T-cell (primary cell): Measurements from ENCODE around the gene FMN2. TPM values are rescaled to one million over a fixed set of nuclear protein-coding genes. Genes with fewer than 3 reads are reported as not detected.

Experiments
- ATAC-seq, 4 experiments: fragments of 200-7000 bp in 3 of 4; fragments of 150-1000 bp in 1 of 4; cut with Tn5 transposase; replicated peaks in 1 of 4; 1 replicate in 3 of 4; 2 replicates in 1 of 4; pipeline ENCODE4 v1.10.0; 2021; ENCODE audit warnings: moderate library complexity in 3 of 4, mild to moderate bottlenecking in 2 of 4, moderate number of reproducible peaks in 1 of 4
- CTCF ChIA-PET, 2 donors: fragments of 300-600 bp; sonication (Branson Sonifier 250); formaldehyde crosslinking; loops; one replicate each; lab custom pipeline; 2022; ENCODE audit warnings: antibody characterized with exemption in 2 of 2; lab: Charles Lee
- POLR2A ChIA-PET, 2 donors: fragments of 300-600 bp; sonication (Branson Sonifier 250); formaldehyde crosslinking; loops; one replicate each; lab custom pipeline; 2022; ENCODE audit warnings: antibody characterized with exemption in 2 of 2; lab: Charles Lee
- DNase-seq, 35 experiments: peaks; one replicate each; pipeline versions ENCODE4 v3.0.0 to v3.0.0-alpha.2; 2013 to 2023
- H3K27ac ChIP-seq: one replicate; pipeline ENCODE4 v1.5.1; 2013; ENCODE audit warnings: low read length
- H3K27me3 ChIP-seq, 2 experiments: replicated peaks in 1 of 2; 1 replicate in 1 of 2; 2 replicates in 1 of 2; pipeline versions ENCODE4 v1.6.1 to v1.7.0; 2013; ENCODE audit warnings: low read length in 1 of 2, mixed read lengths in 1 of 2; ENCODE audit not compliant: control insufficient read depth in 2 of 2, insufficient read depth in 2 of 2; ENCODE audit errors: extremely low read depth in 1 of 2
- H3K36me3 ChIP-seq, 2 donors: 1 replicate in 1 of 2; 2 replicates in 1 of 2; pipeline versions ENCODE4 v1.6.1 to v1.7.0; 2013; ENCODE audit warnings: low read length in 1 of 2; ENCODE audit not compliant: control insufficient read depth in 2 of 2, insufficient read depth in 1 of 2; ENCODE audit errors: extremely low read depth in 1 of 2
- H3K4me1 ChIP-seq, 2 experiments: 1 replicate in 1 of 2; 2 replicates in 1 of 2; pipeline versions ENCODE4 v1.6.1 to v1.7.0; 2013; ENCODE audit warnings: low read length in 2 of 2, mixed read lengths in 1 of 2; ENCODE audit not compliant: insufficient read depth in 2 of 2, control insufficient read depth in 1 of 2; ENCODE audit errors: extremely low read depth in 1 of 2
- H3K4me3 ChIP-seq, 2 donors: 1 replicate in 1 of 2; 2 replicates in 1 of 2; pipeline versions ENCODE4 v1.5.1 to v1.7.0; 2013; ENCODE audit warnings: mild to moderate bottlenecking in 2 of 2, low read length in 1 of 2, moderate library complexity in 1 of 2; ENCODE audit not compliant: control insufficient read depth in 1 of 2; ENCODE audit errors: extremely low read depth in 1 of 2
- H3K9me3 ChIP-seq: 2 replicates; pipeline ENCODE4 v1.7.0; 2013
- H3K27ac Mint-ChIP-seq, 2 donors: one replicate each; pipeline ENCODE4 v1.8.0; 2020 to 2021; ENCODE audit warnings: mild to moderate bottlenecking in 2 of 2, mixed read lengths in 2 of 2
- H3K27me3 Mint-ChIP-seq, 2 donors: one replicate each; pipeline ENCODE4 v1.8.0; 2021 to 2022; ENCODE audit warnings: mixed read lengths in 2 of 2
- H3K36me3 Mint-ChIP-seq: one replicate; pipeline ENCODE4 v1.8.0; 2021; ENCODE audit warnings: mixed read lengths
- H3K4me1 Mint-ChIP-seq, 3 donors: one replicate each; pipeline ENCODE4 v1.8.0; 2020 to 2022; ENCODE audit warnings: mixed read lengths in 3 of 3, mild to moderate bottlenecking in 1 of 3
- H3K4me3 Mint-ChIP-seq, 3 donors: one replicate each; pipeline ENCODE4 v1.8.0; 2020 to 2022; ENCODE audit warnings: mild to moderate bottlenecking in 3 of 3, mixed read lengths in 3 of 3, moderate library complexity in 3 of 3
- H3K9me3 Mint-ChIP-seq, 3 donors: one replicate each; pipeline ENCODE4 v1.8.0; 2020 to 2022; ENCODE audit warnings: mixed read lengths in 3 of 3
- WGBS: methylation state at CpG from one replicate; pipeline ENCODE4 v1.1.5; 2013; ENCODE audit warnings: missing lambda C conversion rate; ENCODE audit not compliant: insufficient coverage; 5-methylcytosine and 5-hydroxymethylcytosine counted together
- total RNA-seq, 35 experiments: library from RNA in 6 of 35; stranded (reverse) in 6 of 35; fragments of 120-200 nt in 1 of 35; gene quantifications; one replicate each; pipeline versions ENCODE4 v1.2.1 to v1.2.4 and lab custom pipeline; 2013 to 2026

FMN2 gene
- total RNA-seq, 5 donors from 2014 or later (not counting 1 experiment from before 2014, with no cell fraction given): not detected

DNA sequence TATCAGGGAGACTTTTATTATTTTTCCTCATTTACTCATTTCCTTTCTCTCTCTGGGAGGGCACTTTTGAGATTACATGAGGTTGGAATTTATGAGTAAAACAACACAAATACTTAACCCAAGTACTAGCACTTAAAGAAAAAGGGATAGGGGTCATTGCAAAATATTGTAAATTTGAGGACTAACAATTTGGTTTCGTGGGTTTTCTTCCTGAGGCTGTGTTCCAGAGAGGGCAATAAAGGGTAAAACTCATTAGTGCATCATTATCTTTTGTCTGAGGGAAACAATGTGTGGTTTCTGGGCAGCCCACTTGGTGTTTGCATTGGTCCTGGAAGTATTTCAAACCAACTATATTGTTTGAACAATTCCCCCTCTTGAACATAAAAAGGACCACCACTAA, 423.8 kb downstream of the FMN2 start:
- Histone ChIP-seq H3K4me1 (no peaks in the 10 kb centered on the region), H3K27ac (no peak overlapping the region), H3K4me3 (no peak overlapping the region), H3K27me3 (no peaks in the 10 kb centered on the region), H3K9me3 (no peaks in the 10 kb centered on the region), H3K36me3 (no peaks in the 10 kb centered on the region)
- CTCF ChIA-PET: no interaction called here
- no peaks in the 10 kb centered on the region for H3K36me3 Mint-ChIP-seq
- no peak overlapping the region for H3K27ac Mint-ChIP-seq
- no CpG with 5 or more reads among the region's 1 CpG for WGBS
- ATAC-seq (no peak), DNase-seq (no peak)
- H3K4me3 Mint-ChIP-seq: no peak overlapping the region
- POLR2A ChIA-PET: no interaction called here
- H3K4me1 Mint-ChIP-seq: no peaks in the 10 kb centered on the region
- peaks cover 0 to 5% (median 0%) of the 10 kb centered on the region in 3 donors for H3K9me3 Mint-ChIP-seq
- H3K27me3 Mint-ChIP-seq: no peaks in the 10 kb centered on the region

GRCh38 chr1:240516069-240516468, 424.4 kb downstream of the FMN2 start:
- ChIA-PET POLR2A (no interaction called here), CTCF (no interaction called here)
- Mint-ChIP-seq H3K4me3 (no peak overlapping the region), H3K36me3 (no peaks in the 10 kb centered on the region), H3K9me3 (peaks cover 0 to 5% (median 0%) of the 10 kb centered on the region in 3 donors), H3K4me1 (no peaks in the 10 kb centered on the region), H3K27me3 (no peaks in the 10 kb centered on the region), H3K27ac (no peak overlapping the region)
- no peak overlapping the region for H3K27ac ChIP-seq
- H3K27me3 ChIP-seq: no peaks in the 10 kb centered on the region
- H3K4me3 ChIP-seq: no peak overlapping the region
- no peaks in the 10 kb centered on the region for H3K36me3 ChIP-seq
- WGBS: 80% methylated on average over 1 of the region's 2 CpGs
- H3K9me3 ChIP-seq: no peaks in the 10 kb centered on the region
- H3K4me1 ChIP-seq: no peaks in the 10 kb centered on the region
- no peak for DNase-seq
- ATAC-seq: no peak

- H3K4me1 ChIP-seq: no peaks in the 10 kb centered on the region
- H3K27ac ChIP-seq: no peak overlapping the region
- no peak overlapping the region for H3K4me3 ChIP-seq
- H3K9me3 ChIP-seq: no peaks in the 10 kb centered on the region
- Mint-ChIP-seq H3K36me3 (no peaks in the 10 kb centered on the region), H3K4me3 (no peak overlapping the region), H3K27ac (no peak overlapping the region), H3K4me1 (no peaks in the 10 kb centered on the region), H3K9me3 (peaks cover 0 to 2% (median 0%) of the 10 kb centered on the region in 3 donors), H3K27me3 (no peaks in the 10 kb centered on the region)
- no peaks in the 10 kb centered on the region for H3K36me3 ChIP-seq
- ATAC-seq (no peak), DNase-seq (no peak)
- H3K27me3 ChIP-seq: no peaks in the 10 kb centered on the region
- 87% methylated on average over 4 of the region's 4 CpGs for WGBS
- ChIA-PET POLR2A (interaction anchor here in 1 of 2 donors (0.6 kb wide), 1 partner anchor 54 kb away, joined by 4 read pairs; no protein-coding TSS in a partner anchor), CTCF (interaction anchor here in 1 of 2 donors (0.6 kb wide), 1 partner anchor 49 kb away, joined by 3 read pairs; no protein-coding TSS in a partner anchor)
Observed at GRCh38 chr1:240517891-240518290, 426.2 kb downstream of the FMN2 start.

DNA sequence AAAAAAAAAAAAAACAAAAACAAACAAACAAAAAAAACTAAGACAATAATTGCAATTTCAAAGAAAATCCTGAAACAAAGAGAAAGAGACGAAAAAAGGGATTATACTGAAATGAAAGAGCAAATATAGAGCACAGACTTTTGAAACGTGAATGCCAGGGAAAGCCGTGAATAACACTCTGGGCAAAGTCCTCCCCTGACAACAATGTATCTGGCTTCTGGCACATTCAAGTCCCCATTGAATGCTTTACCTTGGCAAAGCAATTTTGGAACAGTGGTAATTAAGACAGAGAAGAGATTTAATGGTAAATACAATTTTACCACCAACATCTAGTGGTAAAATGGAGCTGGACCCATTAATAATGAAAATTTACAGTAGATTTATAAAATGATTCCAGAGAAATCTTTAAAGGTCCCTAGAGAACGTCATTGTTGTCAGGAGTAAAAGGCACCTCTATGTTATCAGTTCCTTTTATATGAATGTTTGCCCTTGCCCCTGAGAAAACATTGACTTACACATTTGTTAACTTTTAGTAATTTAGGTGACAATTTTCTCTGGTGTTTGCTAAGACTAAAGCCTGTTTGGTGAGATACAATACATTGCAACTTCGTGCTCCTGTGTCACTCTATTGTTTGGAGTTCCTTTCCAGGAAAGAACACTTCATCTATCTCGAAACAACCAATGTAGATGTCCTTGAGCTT, 430.6 kb downstream of the FMN2 start:
- no peak overlapping the region for H3K27ac ChIP-seq
- no peaks in the 10 kb centered on the region for H3K9me3 ChIP-seq
- H3K36me3 ChIP-seq: no peaks in the 10 kb centered on the region
- Mint-ChIP-seq H3K36me3 (no peaks in the 10 kb centered on the region), H3K27ac (no peak overlapping the region), H3K4me1 (no peaks in the 10 kb centered on the region), H3K27me3 (no peaks in the 10 kb centered on the region), H3K9me3 (peaks cover 0 to 1% (median 0%) of the 10 kb centered on the region in 3 donors), H3K4me3 (no peak overlapping the region)
- H3K4me3 ChIP-seq: no peak overlapping the region
- H3K4me1 ChIP-seq: no peaks in the 10 kb centered on the region
- no peak for DNase-seq
- ChIA-PET CTCF (interaction anchor here in 1 of 2 donors (0.6 kb wide), 1 partner anchor 22 kb away, joined by 3 read pairs; no protein-coding TSS in a partner anchor), POLR2A (no interaction called here)
- ATAC-seq: no peak
- no peaks in the 10 kb centered on the region for H3K27me3 ChIP-seq
- WGBS: 60% methylated on average over 1 of the region's 6 CpGs

DNA sequence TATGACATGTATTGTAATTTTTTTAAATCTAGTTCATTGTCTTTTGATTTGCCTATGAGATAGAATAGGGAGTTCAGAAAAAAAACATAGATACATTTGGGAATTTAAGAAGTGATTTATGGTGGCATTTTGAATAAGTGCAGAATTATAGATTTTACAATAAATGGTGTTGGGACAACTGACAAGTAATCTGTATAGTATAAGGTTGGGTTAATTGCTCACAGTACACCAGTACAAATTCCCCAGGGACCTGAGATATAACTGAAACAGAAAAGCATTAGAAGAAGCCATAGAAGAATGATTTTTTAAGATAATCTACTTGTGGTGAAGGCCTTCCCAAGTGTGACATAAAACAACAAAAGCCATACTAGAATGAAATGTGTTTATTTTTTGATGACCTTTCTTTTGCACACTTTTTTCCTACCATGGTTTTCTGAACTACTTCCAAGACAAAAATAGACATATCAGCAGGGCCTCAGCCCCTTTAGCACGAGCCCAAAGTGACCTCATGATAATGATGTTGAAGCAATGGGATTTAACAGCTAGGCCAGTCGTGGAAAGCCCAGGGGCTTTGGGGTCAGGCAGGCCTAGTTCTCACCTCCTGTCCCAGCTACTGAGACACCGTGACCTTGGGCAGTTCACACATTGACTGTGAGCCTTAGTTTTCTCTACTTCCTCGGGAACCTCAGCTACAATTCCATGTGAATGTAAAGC, 432.8 kb downstream of the FMN2 start:
- no peak for ATAC-seq
- Mint-ChIP-seq H3K36me3 (no peaks in the 10 kb centered on the region), H3K4me3 (no peak overlapping the region), H3K27ac (no peak overlapping the region), H3K27me3 (no peaks in the 10 kb centered on the region), H3K9me3 (peaks cover 0 to 4% (median 0%) of the 10 kb centered on the region in 3 donors), H3K4me1 (no peaks in the 10 kb centered on the region)
- no peaks in the 10 kb centered on the region for H3K4me1 ChIP-seq
- no peaks in the 10 kb centered on the region for H3K27me3 ChIP-seq
- no peak for DNase-seq
- ChIA-PET POLR2A (interaction anchor here in 1 of 2 donors (0.6 kb wide), 1 partner anchor 213 kb away, joined by 3 read pairs; no protein-coding TSS in a partner anchor), CTCF (no interaction called here)
- H3K9me3 ChIP-seq: no peaks in the 10 kb centered on the region
- H3K36me3 ChIP-seq: no peaks in the 10 kb centered on the region
- no peak overlapping the region for H3K27ac ChIP-seq
- WGBS: 59% methylated on average over 4 of the region's 4 CpGs
- no peak overlapping the region for H3K4me3 ChIP-seq
